K562 (cell line): ENCODE results near the gene SARS1. TPM values are rescaled to one million over a fixed set of nuclear protein-coding genes. Genes with fewer than 3 reads are reported as not detected.

Experiments
- ARNT ChIP-seq, 2 experiments: fragments of 450-650 bp; IDR thresholded peaks; 2 replicates each; pipeline ENCODE4 v1.6.1; 2016; ENCODE audit warnings: mild to moderate bottlenecking in 1 of 2
- CBX3 ChIP-seq, 2 experiments: IDR thresholded peaks; 1 replicate in 1 of 2; 2 replicates in 1 of 2; pipeline ENCODE4 v1.6.1; 2012; ENCODE audit warnings: inconsistent platforms in 2 of 2, low read length in 2 of 2, borderline replicate concordance in 1 of 2, control low read depth in 1 of 2
- ESRRA ChIP-seq: fragments of 450-650 bp; IDR thresholded peaks from 2 replicates; pipeline ENCODE4 v1.6.1; 2014; ENCODE audit warnings: low read depth, mild to moderate bottlenecking, moderate library complexity, borderline replicate concordance
- HNRNPLL ChIP-seq: fragments of 200-400 bp; formaldehyde crosslinking; IDR thresholded peaks from 2 replicates; pipeline ENCODE4 v1.6.1; 2017; ENCODE audit warnings: low read length, low read depth, mild to moderate bottlenecking; ENCODE audit not compliant: poor library complexity, severe bottlenecking
- MEF2D ChIP-seq: conservative IDR thresholded peaks from 2 replicates; pipeline ENCODE4 v1.6.1; 2016; ENCODE audit warnings: low read depth, missing genetic modification characterization, missing compliant biosample characterization
- PTTG1 ChIP-seq: fragments of 450-650 bp; IDR thresholded peaks from 2 replicates; pipeline ENCODE4 v1.6.1; 2016; ENCODE audit warnings: low read depth, mild to moderate bottlenecking, missing genetic modification characterization, missing compliant biosample characterization
- RAD21 ChIP-seq, 2 experiments: fragments of 250-450 bp in 1 of 2; fragments of 450-650 bp in 1 of 2; sonication (Bioruptor Pico) in 1 of 2; formaldehyde crosslinking in 1 of 2; IDR thresholded peaks in 1 of 2; conservative IDR thresholded peaks in 1 of 2; 2 replicates each; pipeline versions ENCODE4 v1.4.0 to v1.8.0; 2020 to 2022; ENCODE audit warnings: mild to moderate bottlenecking in 2 of 2, moderate library complexity in 1 of 2
- RUNX1 ChIP-seq: sonication (generic); IDR thresholded peaks from 2 replicates; pipeline ENCODE4 v1.6.1; 2016; ENCODE audit warnings: antibody characterized with exemption, low read depth
- SPI1 ChIP-seq: IDR thresholded peaks from 2 replicates; pipeline ENCODE4 v1.6.1; 2011; ENCODE audit warnings: low read depth, low read length, control low read depth, borderline replicate concordance
- TCF7 ChIP-seq: sonication (generic); IDR thresholded peaks from 2 replicates; pipeline ENCODE4 v1.6.1; 2016; ENCODE audit warnings: antibody characterized with exemption, borderline replicate concordance
- TCF7L2 ChIP-seq: fragments of 150-350 bp; IDR thresholded peaks from 2 replicates; pipeline ENCODE4 v1.6.1; 2016; ENCODE audit warnings: low read depth, mild to moderate bottlenecking, low read length, moderate library complexity
- TGIF2 ChIP-seq: sonication (generic); formaldehyde crosslinking; IDR thresholded peaks from 2 replicates; pipeline ENCODE4 v1.8.1; 2022; ENCODE audit warnings: mild to moderate bottlenecking, missing genetic modification reagents, moderate library complexity
- YY1 ChIP-seq, 3 experiments: IDR thresholded peaks; 2 replicates each; pipeline ENCODE4 v1.6.1; 2011; ENCODE audit warnings: low read length in 2 of 3, mild to moderate bottlenecking in 2 of 3, moderate library complexity in 2 of 3, borderline replicate concordance in 1 of 3, control low read depth in 1 of 3, low read depth in 1 of 3; ENCODE audit not compliant: insufficient read depth in 3 of 3, insufficient replicate concordance in 2 of 3, control insufficient read depth in 1 of 3, insufficient read length in 1 of 3; ENCODE audit errors: extremely low read depth in 1 of 3
- ZNF695 ChIP-seq: fragments of 450-650 bp; formaldehyde crosslinking; IDR thresholded peaks from 2 replicates; pipeline ENCODE4 v1.4.0; 2020; ENCODE audit warnings: mild to moderate bottlenecking, moderate library complexity
- polyA plus RNA-seq, 8 experiments: library from polyadenylated mRNA; depleted of rRNA in 4 of 8; stranded (reverse) in 5 of 8; unstranded in 3 of 8; fragments of >200 nt; fragmentation: Nextera tagmentation in 2 of 8; fragmentation: Illumina TruSeq in 1 of 8; extraction: Ambion mirVana in 2 of 8; extraction: Trizol in 1 of 8; gene quantifications; 2 replicates each; pipeline versions ENCODE4 v1.2.1 to v1.2.3, GENCODE V29; 2011 to 2014; ENCODE audit warnings: inconsistent platforms in 1 of 8, missing spikeins in 1 of 8
- total RNA-seq, 7 experiments: library from RNA; depleted of rRNA in 6 of 7; stranded (reverse); fragments of >200 nt in 6 of 7; fragmentation: Illumina TruSeq in 2 of 7; extraction: Trizol in 2 of 7; gene quantifications; 2 replicates each; pipeline versions ENCODE4 v1.2.1 to v1.2.3, GENCODE V29; 2011 to 2021; ENCODE audit warnings: low replicate concordance in 1 of 7
- TF ChIP-seq, protein P1 (sequence below): fragments of 450-650 bp; IDR thresholded peaks from 2 replicates; pipeline ENCODE4 v1.6.1; 2016
- TF ChIP-seq, protein P2 (sequence below): IDR thresholded peaks from 2 replicates; pipeline ENCODE4 v1.6.1; 2011; ENCODE audit warnings: borderline replicate concordance, low read depth, mild to moderate bottlenecking, moderate library complexity, low read length; ENCODE audit not compliant: insufficient read depth, poor library complexity, severe bottlenecking
- TF ChIP-seq, protein P3 (sequence below), 2 experiments: fragments of 450-650 bp in 1 of 2; IDR thresholded peaks; 2 replicates each; pipeline ENCODE4 v1.6.1; 2011 to 2017; ENCODE audit warnings: low read depth in 2 of 2, antibody characterized with exemption in 1 of 2, borderline replicate concordance in 1 of 2, low read length in 1 of 2, mild to moderate bottlenecking in 1 of 2, mixed read lengths in 1 of 2; ENCODE audit not compliant: control insufficient read depth in 1 of 2
- TF ChIP-seq, protein P4 (sequence below): sonication (generic); formaldehyde crosslinking; IDR thresholded peaks from 2 replicates; pipeline ENCODE4 v1.9.0; 2022; ENCODE audit warnings: mild to moderate bottlenecking, missing genetic modification reagents

SARS1 gene
- total and polyA plus RNA-seq, 9 of the 15 experiments (the other 6 are each of a cell fraction or from before 2014, with no cell fraction given) = 221 to 623 (median 254) TPM

DNA sequence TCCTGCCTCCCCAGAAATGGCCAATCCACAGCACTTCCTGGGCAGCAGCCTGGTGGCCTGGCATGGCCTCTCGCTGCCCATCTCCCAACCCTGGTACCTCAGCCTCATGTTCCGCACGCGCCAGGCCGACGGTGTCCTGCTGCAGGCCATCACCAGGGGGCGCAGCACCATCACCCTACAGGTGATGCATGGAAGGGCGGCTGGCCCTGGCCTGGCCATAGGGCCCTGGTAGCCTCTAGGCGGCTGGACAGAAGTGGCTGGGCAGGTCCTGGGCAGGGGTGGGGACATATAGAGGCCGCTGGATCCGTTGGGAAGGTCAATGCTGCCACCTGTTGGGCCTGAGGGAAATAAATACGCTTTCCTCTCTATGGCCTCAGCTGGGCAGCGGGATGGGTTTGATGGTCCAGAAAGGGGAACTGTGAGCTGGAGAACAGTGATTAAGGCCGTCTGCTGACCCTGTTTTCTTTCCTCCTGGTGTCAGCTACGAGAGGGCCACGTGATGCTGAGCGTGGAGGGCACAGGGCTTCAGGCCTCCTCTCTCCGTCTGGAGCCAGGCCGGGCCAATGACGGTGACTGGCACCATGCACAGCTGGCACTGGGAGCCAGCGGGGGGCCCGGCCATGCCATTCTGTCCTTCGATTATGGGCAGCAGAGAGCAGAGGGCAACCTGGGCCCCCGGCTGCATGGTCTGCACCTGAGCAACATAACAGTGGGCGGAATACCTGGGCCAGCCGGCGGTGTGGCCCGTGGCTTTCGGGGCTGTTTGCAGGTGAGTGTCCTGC lies 50.1 kb downstream of the SARS1 start (continued):
- TF ChIP-seq ZNF695 (CRISPR knock-in tag) = no peak
- no peak for TF ChIP-seq HNRNPLL
- peak; percentile 91 for TF ChIP-seq TCF7
- peak; percentile 92 for TF ChIP-seq SPI1
- TF ChIP-seq, protein P1, sequence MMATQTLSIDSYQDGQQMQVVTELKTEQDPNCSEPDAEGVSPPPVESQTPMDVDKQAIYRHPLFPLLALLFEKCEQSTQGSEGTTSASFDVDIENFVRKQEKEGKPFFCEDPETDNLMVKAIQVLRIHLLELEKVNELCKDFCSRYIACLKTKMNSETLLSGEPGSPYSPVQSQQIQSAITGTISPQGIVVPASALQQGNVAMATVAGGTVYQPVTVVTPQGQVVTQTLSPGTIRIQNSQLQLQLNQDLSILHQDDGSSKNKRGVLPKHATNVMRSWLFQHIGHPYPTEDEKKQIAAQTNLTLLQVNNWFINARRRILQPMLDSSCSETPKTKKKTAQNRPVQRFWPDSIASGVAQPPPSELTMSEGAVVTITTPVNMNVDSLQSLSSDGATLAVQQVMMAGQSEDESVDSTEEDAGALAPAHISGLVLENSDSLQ = peak; percentile 18
- TF ChIP-seq MEF2D = no peak
- peak in 2 of 3 experiments; percentile 44 to 73 for TF ChIP-seq YY1 (IDR thresholded peaks at IDR 0.05; ENCODE audit: borderline replicate concordance in 1 of 3, control insufficient read depth in 1 of 3, extremely low read depth in 1 of 3, insufficient read depth in 3 of 3, insufficient read length in 1 of 3, insufficient replicate concordance in 2 of 3, low read depth in 1 of 3, low read length in 2 of 3)
- TF ChIP-seq, protein P2, sequence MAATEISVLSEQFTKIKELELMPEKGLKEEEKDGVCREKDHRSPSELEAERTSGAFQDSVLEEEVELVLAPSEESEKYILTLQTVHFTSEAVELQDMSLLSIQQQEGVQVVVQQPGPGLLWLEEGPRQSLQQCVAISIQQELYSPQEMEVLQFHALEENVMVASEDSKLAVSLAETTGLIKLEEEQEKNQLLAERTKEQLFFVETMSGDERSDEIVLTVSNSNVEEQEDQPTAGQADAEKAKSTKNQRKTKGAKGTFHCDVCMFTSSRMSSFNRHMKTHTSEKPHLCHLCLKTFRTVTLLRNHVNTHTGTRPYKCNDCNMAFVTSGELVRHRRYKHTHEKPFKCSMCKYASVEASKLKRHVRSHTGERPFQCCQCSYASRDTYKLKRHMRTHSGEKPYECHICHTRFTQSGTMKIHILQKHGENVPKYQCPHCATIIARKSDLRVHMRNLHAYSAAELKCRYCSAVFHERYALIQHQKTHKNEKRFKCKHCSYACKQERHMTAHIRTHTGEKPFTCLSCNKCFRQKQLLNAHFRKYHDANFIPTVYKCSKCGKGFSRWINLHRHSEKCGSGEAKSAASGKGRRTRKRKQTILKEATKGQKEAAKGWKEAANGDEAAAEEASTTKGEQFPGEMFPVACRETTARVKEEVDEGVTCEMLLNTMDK = peak; percentile 56
- TF ChIP-seq, protein P3, sequence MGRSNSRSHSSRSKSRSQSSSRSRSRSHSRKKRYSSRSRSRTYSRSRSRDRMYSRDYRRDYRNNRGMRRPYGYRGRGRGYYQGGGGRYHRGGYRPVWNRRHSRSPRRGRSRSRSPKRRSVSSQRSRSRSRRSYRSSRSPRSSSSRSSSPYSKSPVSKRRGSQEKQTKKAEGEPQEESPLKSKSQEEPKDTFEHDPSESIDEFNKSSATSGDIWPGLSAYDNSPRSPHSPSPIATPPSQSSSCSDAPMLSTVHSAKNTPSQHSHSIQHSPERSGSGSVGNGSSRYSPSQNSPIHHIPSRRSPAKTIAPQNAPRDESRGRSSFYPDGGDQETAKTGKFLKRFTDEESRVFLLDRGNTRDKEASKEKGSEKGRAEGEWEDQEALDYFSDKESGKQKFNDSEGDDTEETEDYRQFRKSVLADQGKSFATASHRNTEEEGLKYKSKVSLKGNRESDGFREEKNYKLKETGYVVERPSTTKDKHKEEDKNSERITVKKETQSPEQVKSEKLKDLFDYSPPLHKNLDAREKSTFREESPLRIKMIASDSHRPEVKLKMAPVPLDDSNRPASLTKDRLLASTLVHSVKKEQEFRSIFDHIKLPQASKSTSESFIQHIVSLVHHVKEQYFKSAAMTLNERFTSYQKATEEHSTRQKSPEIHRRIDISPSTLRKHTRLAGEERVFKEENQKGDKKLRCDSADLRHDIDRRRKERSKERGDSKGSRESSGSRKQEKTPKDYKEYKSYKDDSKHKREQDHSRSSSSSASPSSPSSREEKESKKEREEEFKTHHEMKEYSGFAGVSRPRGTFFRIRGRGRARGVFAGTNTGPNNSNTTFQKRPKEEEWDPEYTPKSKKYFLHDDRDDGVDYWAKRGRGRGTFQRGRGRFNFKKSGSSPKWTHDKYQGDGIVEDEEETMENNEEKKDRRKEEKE (IDR thresholded peaks at IDR 0.05; ENCODE audit: borderline replicate concordance in 1 of 2, control insufficient read depth in 1 of 2, low read depth in 2 of 2, low read length in 1 of 2) = peak in 1 of 2 experiments; percentile 86; a peak in 1 of 4 replicates
- TF ChIP-seq TCF7L2 = peak; percentile 24; the same call in 1 of the 2 replicates
- TF ChIP-seq CBX3 (IDR thresholded peaks at IDR 0.05; ENCODE audit: borderline replicate concordance in 1 of 2, low read length in 2 of 2) = peak in 1 of 2 experiments; percentile 84; a peak in 2 of 3 replicates
- 0 out of 2 replicates have a peak, but pooled peaks have one; percentile 22 for TF ChIP-seq RUNX1
- no peak for TF ChIP-seq PTTG1 (tag)
- peak; percentile 98 to 100 for TF ChIP-seq RAD21 (CRISPR knock-in tag; conservative IDR thresholded peaks at IDR 0.05 in 1 of 2, IDR thresholded peaks at IDR 0.05 in 1 of 2)
- TF ChIP-seq ESRRA = peak; percentile 59; the same call in 1 of the 2 replicates
- TF ChIP-seq, protein P4, sequence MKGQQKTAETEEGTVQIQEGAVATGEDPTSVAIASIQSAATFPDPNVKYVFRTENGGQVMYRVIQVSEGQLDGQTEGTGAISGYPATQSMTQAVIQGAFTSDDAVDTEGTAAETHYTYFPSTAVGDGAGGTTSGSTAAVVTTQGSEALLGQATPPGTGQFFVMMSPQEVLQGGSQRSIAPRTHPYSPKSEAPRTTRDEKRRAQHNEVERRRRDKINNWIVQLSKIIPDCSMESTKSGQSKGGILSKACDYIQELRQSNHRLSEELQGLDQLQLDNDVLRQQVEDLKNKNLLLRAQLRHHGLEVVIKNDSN (CRISPR knock-in tag) = peak; percentile 65
- no peak for TF ChIP-seq TGIF2 (CRISPR knock-in tag)
- TF ChIP-seq ARNT (IDR thresholded peaks at IDR 0.05) = peak in 1 of 2 experiments; percentile 18; a peak in 1 of 4 replicates
